ENCODE measurements around the gene ALX4. TPM values are rescaled to one million over a fixed set of nuclear protein-coding genes. Genes with fewer than 3 reads are reported as not detected.

The ALX4 gene
- total RNA-seq, 6 experiments from 2014 or later = not detected

- Histone ChIP-seq H3K27me3 (peaks cover 0 to 43% of the 10 kb centered on the region in 2 donors), H3K9me3 (no peaks in the 10 kb centered on the region), H3K4me3 (no peak overlapping the region), H3K27ac (no peak overlapping the region), H3K36me3 (no peaks in the 10 kb centered on the region), H3K4me1 (peaks cover 0 to 21% (median 0%) of the 10 kb centered on the region in 4 donors)
- DNase-seq (no peak), ATAC-seq (no peak)
- 4% methylated on average over 23 of the region's 44 CpGs for WGBS (ENCODE audit: insufficient coverage, low coverage, low lambda C conversion rate, missing lambda C conversion rate)
- intact Hi-C loops (cut with DNase I) = no loop called here
- TF ChIP-seq POLR2A (IDR thresholded peaks at IDR 0.05) = no peak
- no peak for TF ChIP-seq CTCF (IDR thresholded peaks at IDR 0.05)
These were observed 1.7 kb upstream of the ALX4 start for GRCh38 chr11:44311339-44312261.

DNA sequence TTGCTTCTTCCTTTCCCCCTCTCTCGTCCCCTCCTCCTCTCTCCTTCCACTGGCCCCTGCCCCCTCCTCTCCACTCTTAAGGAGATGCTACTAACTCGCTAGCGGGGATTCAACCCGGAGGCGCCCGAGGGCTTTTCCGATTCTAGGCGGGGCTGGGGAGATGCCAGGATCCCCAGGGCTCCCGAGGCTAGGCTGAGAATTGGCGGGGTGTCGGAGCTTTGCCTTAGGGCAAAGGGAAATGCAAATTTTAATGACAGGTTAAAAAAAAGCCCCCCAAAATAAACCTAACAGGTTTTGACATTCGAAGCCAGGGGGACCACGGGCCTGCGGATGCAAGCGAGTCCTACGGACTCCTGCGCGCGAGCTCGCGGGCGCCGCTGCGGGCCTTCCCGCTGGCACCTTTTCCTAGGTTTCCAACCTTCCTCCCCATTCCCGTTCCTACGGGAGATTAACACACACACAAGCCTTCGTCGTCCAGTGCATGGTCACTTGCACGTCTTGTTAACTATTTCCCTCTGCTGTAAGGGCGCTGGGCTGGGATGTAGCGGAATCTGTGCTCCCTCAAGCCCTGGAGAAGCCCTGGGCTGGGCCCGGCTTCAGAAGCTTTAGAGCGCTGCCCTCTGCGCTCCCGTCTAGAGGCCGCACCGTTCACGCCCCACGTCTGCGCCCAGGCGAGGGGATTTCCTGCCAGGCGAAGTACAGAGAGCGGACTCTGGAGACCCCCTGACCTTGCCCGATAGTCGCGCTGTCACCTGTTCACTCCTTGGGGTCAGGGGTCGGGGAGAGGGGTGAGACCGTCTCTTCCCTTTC lies 729 bp upstream of the ALX4 start:
- DNase-seq (no peak), ATAC-seq (no peak)
- Histone ChIP-seq H3K4me1 (peaks cover 0 to 20% (median 0%) of the 10 kb centered on the region in 4 donors), H3K27me3 (peaks cover 0 to 40% of the 10 kb centered on the region in 2 donors), H3K36me3 (no peaks in the 10 kb centered on the region), H3K9me3 (no peaks in the 10 kb centered on the region), H3K4me3 (no peak overlapping the region), H3K27ac (no peak overlapping the region)
- intact Hi-C loops (cut with DNase I) = no loop called here
- TF ChIP-seq CTCF (IDR thresholded peaks at IDR 0.05) (no peak), POLR2A (IDR thresholded peaks at IDR 0.05) (no peak)
- WGBS (ENCODE audit: insufficient coverage, low coverage, low lambda C conversion rate, missing lambda C conversion rate) = 5% methylated on average over 39 of the region's 49 CpGs

- DNase-seq (no peak), ATAC-seq (no peak)
- Histone ChIP-seq H3K27me3 (peaks cover 0 to 38% of the 10 kb centered on the region in 2 donors), H3K4me1 (peaks cover 0 to 25% (median 0%) of the 10 kb centered on the region in 4 donors), H3K36me3 (no peaks in the 10 kb centered on the region), H3K9me3 (no peaks in the 10 kb centered on the region), H3K4me3 (no peak overlapping the region), H3K27ac (no peak overlapping the region)
- WGBS (ENCODE audit: insufficient coverage, low coverage, low lambda C conversion rate, missing lambda C conversion rate) = 3% methylated on average over 6 of the region's 6 CpGs
- intact Hi-C loops (cut with DNase I) = no loop called here
- no peak for TF ChIP-seq CTCF (IDR thresholded peaks at IDR 0.05)
- no peak for TF ChIP-seq POLR2A (IDR thresholded peaks at IDR 0.05)
These were observed 195 bp upstream of the ALX4 start for GRCh38 chr11:44310206-44310462.

GRCh38 chr11:44308923-44309477 lies 939 bp downstream of the ALX4 start:
- Histone ChIP-seq H3K27ac (no peak overlapping the region), H3K9me3 (no peaks in the 10 kb centered on the region), H3K27me3 (peaks cover 0 to 47% of the 10 kb centered on the region in 2 donors), H3K4me1 (peaks cover 0 to 35% (median 4%) of the 10 kb centered on the region in 4 donors), H3K36me3 (no peaks in the 10 kb centered on the region), H3K4me3 (no peak overlapping the region)
- intact Hi-C loops (cut with DNase I) = no loop called here
- TF ChIP-seq CTCF (IDR thresholded peaks at IDR 0.05) (no peak), POLR2A (IDR thresholded peaks at IDR 0.05) (no peak)
- ATAC-seq (no peak), DNase-seq (no peak)
- WGBS (ENCODE audit: insufficient coverage, low coverage, low lambda C conversion rate, missing lambda C conversion rate) = no CpG with 5 or more reads among the region's 57 CpGs
